ENCODE results near the gene RGPD6. TPM values are rescaled to one million over a fixed set of nuclear protein-coding genes. Genes with fewer than 3 reads are reported as not detected.
A peak's percentile ranks its signal among the peaks of the same experiment; 100 is the strongest.
"Not testable (repeated sequence)": the region's sequence is repeated elsewhere in the genome, so short reads cannot be mapped to it uniquely, and the experiment has no call there.

Gene RGPD6
- total RNA-seq, 1 experiment from 2014 or later: 28.0 TPM

DNA sequence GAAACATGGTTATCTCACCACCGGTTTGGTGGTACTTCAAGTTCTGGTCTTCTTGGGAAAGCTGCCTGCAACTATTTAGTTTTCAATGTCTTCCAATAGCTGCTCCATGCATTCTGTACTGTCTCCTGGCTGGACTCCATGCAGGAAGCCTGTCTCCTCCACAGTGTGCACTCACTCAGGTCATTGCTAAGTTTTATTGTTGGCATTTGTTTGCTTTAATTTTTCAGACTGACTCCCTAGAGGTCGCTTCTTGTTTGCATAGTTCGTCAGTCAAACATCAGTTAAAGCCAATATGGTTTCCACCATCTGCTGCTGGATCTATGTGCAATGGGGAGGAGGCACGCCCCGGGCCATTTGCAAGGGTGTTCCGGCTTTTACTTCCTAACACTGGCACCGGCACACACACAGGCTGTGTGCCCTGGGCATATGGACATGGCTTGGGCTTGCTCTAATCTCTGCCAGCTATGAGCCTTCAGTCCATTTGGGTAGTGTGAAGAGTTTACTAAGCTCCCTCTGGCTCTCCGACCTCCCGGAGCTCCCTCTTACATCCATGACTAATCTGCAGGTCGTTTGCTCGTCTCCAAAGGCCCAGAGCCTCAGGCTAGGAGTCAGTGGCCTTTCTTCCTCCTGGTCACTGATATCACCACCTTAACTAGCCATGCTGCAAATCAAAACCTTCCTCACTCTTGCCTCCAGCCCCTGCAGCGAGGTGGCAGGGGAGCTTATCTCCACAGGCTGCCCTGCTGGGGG lies 2.4 kb upstream of the RGPD6 start:
- intact Hi-C loops (cut with micrococcal nuclease); BruUV-seq (replicated peaks); H3K4me3 ChIP-seq (ENCODE audit: low read length); H3K36me3 ChIP-seq (ENCODE audit: low read depth, low read length); H2AFZ ChIP-seq (ENCODE audit: low read length); H3K27me3 ChIP-seq (ENCODE audit: low read length); H3K4me1 ChIP-seq (ENCODE audit: insufficient read depth, low read length); H4K20me1 ChIP-seq (ENCODE audit: low read length); CTCF ChIA-PET; H3F3A ChIP-seq (ENCODE audit: low read length, unreplicated experiment); H3K9me2 ChIP-seq (replicated peaks; ENCODE audit: low read length); H3K9ac ChIP-seq (ENCODE audit: low read length); H3K27ac ChIP-seq (ENCODE audit: low read length); POLR2A ChIA-PET (ENCODE audit: unreplicated experiment); H3K4me2 ChIP-seq (ENCODE audit: low read length); H3K9me3 ChIP-seq (ENCODE audit: low read length); DNase-seq; H3K79me2 ChIP-seq (ENCODE audit: low read length): not testable (repeated sequence)
- ATAC-seq: peak; percentile 77

GRCh38 chr2:110578429-110578828 lies 1.4 kb upstream of the RGPD6 start:
- DNase-seq; H3K36me3 ChIP-seq (ENCODE audit: low read depth, low read length); intact Hi-C loops (cut with micrococcal nuclease); CTCF ChIA-PET; POLR2A ChIA-PET (ENCODE audit: unreplicated experiment); H3K79me2 ChIP-seq (ENCODE audit: low read length); H2AFZ ChIP-seq (ENCODE audit: low read length); H3K9me3 ChIP-seq (ENCODE audit: low read length); BruUV-seq (replicated peaks); H3K4me1 ChIP-seq (ENCODE audit: insufficient read depth, low read length); H3F3A ChIP-seq (ENCODE audit: low read length, unreplicated experiment); H3K4me3 ChIP-seq (ENCODE audit: low read length); H3K27ac ChIP-seq (ENCODE audit: low read length); H4K20me1 ChIP-seq (ENCODE audit: low read length); H3K9ac ChIP-seq (ENCODE audit: low read length); H3K9me2 ChIP-seq (replicated peaks; ENCODE audit: low read length); H3K4me2 ChIP-seq (ENCODE audit: low read length); H3K27me3 ChIP-seq (ENCODE audit: low read length): not testable (repeated sequence)
- peak; percentile 58 for ATAC-seq

DNA sequence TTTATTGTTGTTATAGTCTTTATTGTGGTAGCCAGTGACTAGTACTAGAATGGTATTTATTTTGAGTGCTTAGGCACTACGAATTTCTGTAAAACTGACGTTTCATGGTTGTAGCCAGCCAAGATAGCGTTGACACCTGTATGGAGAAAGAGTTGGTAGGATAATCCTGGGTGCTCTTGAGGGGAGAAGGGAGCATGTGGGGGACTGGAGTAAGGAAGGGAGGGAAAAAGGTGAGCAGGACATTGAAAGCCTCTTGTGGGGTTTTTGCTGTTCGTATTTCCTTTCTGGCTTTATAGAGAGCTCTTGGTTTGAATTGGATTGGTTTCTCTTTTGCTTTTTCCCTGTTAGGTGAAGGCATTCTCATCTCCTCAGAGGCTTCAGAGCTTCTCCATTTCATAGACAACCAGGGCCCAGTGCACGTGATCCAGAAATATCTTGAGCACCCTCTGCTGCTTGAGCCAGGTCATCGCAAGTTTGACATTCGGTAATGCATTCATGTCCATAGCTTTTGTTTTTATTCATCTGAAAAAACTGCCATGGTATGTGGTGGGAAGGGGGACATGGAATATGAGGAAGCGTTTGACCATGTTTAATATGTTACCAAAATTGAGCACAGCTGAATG lies 77.2 kb downstream of the RGPD6 start:
- H3K4me3 ChIP-seq (ENCODE audit: low read length); POLR2A ChIA-PET (ENCODE audit: unreplicated experiment); H3K79me2 ChIP-seq (ENCODE audit: low read length); DNase-seq; H4K20me1 ChIP-seq (ENCODE audit: low read length); H3K9me2 ChIP-seq (replicated peaks; ENCODE audit: low read length); H3K9ac ChIP-seq (ENCODE audit: low read length); H3K27me3 ChIP-seq (ENCODE audit: low read length); BruUV-seq (replicated peaks); H3K4me1 ChIP-seq (ENCODE audit: insufficient read depth, low read length); intact Hi-C loops (cut with micrococcal nuclease); H2AFZ ChIP-seq (ENCODE audit: low read length); H3K9me3 ChIP-seq (ENCODE audit: low read length); CTCF ChIA-PET; H3K36me3 ChIP-seq (ENCODE audit: low read depth, low read length); H3K4me2 ChIP-seq (ENCODE audit: low read length); H3K27ac ChIP-seq (ENCODE audit: low read length); H3F3A ChIP-seq (ENCODE audit: low read length, unreplicated experiment): not testable (repeated sequence)
- peak; percentile 82 for ATAC-seq

- intact Hi-C loops (cut with micrococcal nuclease); H3K9me2 ChIP-seq (replicated peaks; ENCODE audit: low read length); H3K27me3 ChIP-seq (ENCODE audit: low read length); CTCF ChIA-PET; POLR2A ChIA-PET (ENCODE audit: unreplicated experiment); H3K27ac ChIP-seq (ENCODE audit: low read length); DNase-seq; H2AFZ ChIP-seq (ENCODE audit: low read length); H3F3A ChIP-seq (ENCODE audit: low read length, unreplicated experiment); H3K4me2 ChIP-seq (ENCODE audit: low read length); H3K4me1 ChIP-seq (ENCODE audit: insufficient read depth, low read length); H3K79me2 ChIP-seq (ENCODE audit: low read length); H4K20me1 ChIP-seq (ENCODE audit: low read length); BruUV-seq (replicated peaks); H3K4me3 ChIP-seq (ENCODE audit: low read length); ATAC-seq; H3K9me3 ChIP-seq (ENCODE audit: low read length); H3K9ac ChIP-seq (ENCODE audit: low read length); H3K36me3 ChIP-seq (ENCODE audit: low read depth, low read length): not testable (repeated sequence)
Observed at GRCh38 chr2:110496027-110496426, 81.0 kb downstream of the RGPD6 start.

DNA sequence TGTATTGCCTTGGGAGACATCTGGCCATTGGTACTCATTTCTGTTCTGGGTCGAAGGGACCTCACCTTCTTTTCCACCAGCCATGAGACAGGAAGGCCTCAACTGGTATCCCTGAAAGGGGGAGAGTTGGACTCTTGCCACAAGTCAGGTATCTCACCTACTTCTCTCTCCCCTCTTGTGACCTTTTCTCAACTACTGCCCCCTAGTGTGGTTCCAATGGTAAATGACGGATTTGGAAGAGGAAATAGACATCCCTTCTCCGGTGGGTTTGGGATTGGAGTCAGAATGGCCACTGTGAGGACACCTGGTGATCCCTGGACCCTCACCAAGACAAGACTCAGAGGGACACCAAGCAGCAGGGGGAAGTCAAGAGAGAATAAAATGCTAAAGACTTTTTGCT lies 82.5 kb downstream of the RGPD6 start:
- H3K9ac ChIP-seq (ENCODE audit: low read length); H3K27ac ChIP-seq (ENCODE audit: low read length); H3K4me1 ChIP-seq (ENCODE audit: insufficient read depth, low read length); H3K9me3 ChIP-seq (ENCODE audit: low read length); DNase-seq; H3K79me2 ChIP-seq (ENCODE audit: low read length); BruUV-seq (replicated peaks); H3K27me3 ChIP-seq (ENCODE audit: low read length); H4K20me1 ChIP-seq (ENCODE audit: low read length); H3K4me3 ChIP-seq (ENCODE audit: low read length); H3F3A ChIP-seq (ENCODE audit: low read length, unreplicated experiment); H2AFZ ChIP-seq (ENCODE audit: low read length); intact Hi-C loops (cut with micrococcal nuclease); POLR2A ChIA-PET (ENCODE audit: unreplicated experiment); H3K36me3 ChIP-seq (ENCODE audit: low read depth, low read length); CTCF ChIA-PET; ATAC-seq; H3K4me2 ChIP-seq (ENCODE audit: low read length); H3K9me2 ChIP-seq (replicated peaks; ENCODE audit: low read length): not testable (repeated sequence)

DNA sequence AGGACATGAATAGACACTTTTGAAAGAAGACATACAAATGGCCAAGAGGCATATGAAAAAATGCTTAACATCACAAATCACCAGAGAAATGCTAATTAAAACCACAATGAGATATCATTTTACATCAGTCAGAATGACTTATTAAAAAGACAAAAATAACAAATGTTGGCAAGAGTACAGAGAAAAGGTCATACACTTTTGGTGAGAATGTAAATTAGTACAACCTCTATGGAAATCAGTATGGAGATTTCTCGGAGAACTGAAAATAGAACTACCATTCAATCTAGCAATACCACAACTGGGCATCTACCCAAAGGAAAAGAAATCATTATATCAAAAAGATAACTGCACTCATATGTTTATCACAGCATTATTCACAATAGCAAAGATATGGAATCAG lies 88.0 kb downstream of the RGPD6 start:
- ATAC-seq; CTCF ChIA-PET; H3K27ac ChIP-seq (ENCODE audit: low read length); H3K4me2 ChIP-seq (ENCODE audit: low read length); H3K79me2 ChIP-seq (ENCODE audit: low read length); intact Hi-C loops (cut with micrococcal nuclease); H3K4me1 ChIP-seq (ENCODE audit: insufficient read depth, low read length); H3K36me3 ChIP-seq (ENCODE audit: low read depth, low read length); H3K27me3 ChIP-seq (ENCODE audit: low read length); DNase-seq; H3K9ac ChIP-seq (ENCODE audit: low read length); H4K20me1 ChIP-seq (ENCODE audit: low read length); H2AFZ ChIP-seq (ENCODE audit: low read length); H3K4me3 ChIP-seq (ENCODE audit: low read length); BruUV-seq (replicated peaks); H3K9me3 ChIP-seq (ENCODE audit: low read length); H3F3A ChIP-seq (ENCODE audit: low read length, unreplicated experiment); POLR2A ChIA-PET (ENCODE audit: unreplicated experiment); H3K9me2 ChIP-seq (replicated peaks; ENCODE audit: low read length): not testable (repeated sequence)

- H2AFZ ChIP-seq (ENCODE audit: low read length); H3K79me2 ChIP-seq (ENCODE audit: low read length); CTCF ChIA-PET; H3K4me1 ChIP-seq (ENCODE audit: insufficient read depth, low read length); H3K27me3 ChIP-seq (ENCODE audit: low read length); POLR2A ChIA-PET (ENCODE audit: unreplicated experiment); BruUV-seq (replicated peaks); DNase-seq; H3K9me2 ChIP-seq (replicated peaks; ENCODE audit: low read length); H3K36me3 ChIP-seq (ENCODE audit: low read depth, low read length); H3K27ac ChIP-seq (ENCODE audit: low read length); H4K20me1 ChIP-seq (ENCODE audit: low read length); H3K9ac ChIP-seq (ENCODE audit: low read length); H3K9me3 ChIP-seq (ENCODE audit: low read length); H3F3A ChIP-seq (ENCODE audit: low read length, unreplicated experiment); H3K4me2 ChIP-seq (ENCODE audit: low read length); H3K4me3 ChIP-seq (ENCODE audit: low read length); intact Hi-C loops (cut with micrococcal nuclease): not testable (repeated sequence)
- ATAC-seq: peak; percentile 74
Observed at GRCh38 chr2:110482697-110483096, 94.3 kb downstream of the RGPD6 start.
